ENCODE measurements around the gene SH3TC1.
A peak's percentile ranks its signal among the peaks of the same experiment; 100 is the strongest.

SH3TC1 gene

GRCh38 chr4:8217871-8218270 is 18.8 kb downstream of the SH3TC1 start:
- Histone ChIP-seq H2AFZ (ENCODE audit: low read depth, low read length) (no peak overlapping the region), H3K27ac (ENCODE audit: low read length) (no peak overlapping the region), H3K79me2 (ENCODE audit: low read length) (no peaks in the 10 kb centered on the region), H4K20me1 (ENCODE audit: insufficient read depth, low read length) (no peaks in the 10 kb centered on the region), H3K4me1 (ENCODE audit: low read length) (peaks cover 15% of the 10 kb centered on the region), H3K9me3 (ENCODE audit: insufficient read depth, low read length) (no peaks in the 10 kb centered on the region), H3K27me3 (ENCODE audit: low read depth, low read length) (no peaks in the 10 kb centered on the region), H3K4me2 (ENCODE audit: low read length) (no peak overlapping the region), H3K36me3 (replicated peaks; ENCODE audit: low read depth, low read length) (peaks cover 6% of the 10 kb centered on the region), H3K9ac (ENCODE audit: low read length) (no peak overlapping the region), H3K4me3 (ENCODE audit: low read length) (no peak overlapping the region)
- TF ChIP-seq CTCF (IDR thresholded peaks at IDR 0.05; ENCODE audit: low read depth, low read length) (no peak), EZH2phosphoT487 (IDR thresholded peaks at IDR 0.05; ENCODE audit: low read depth) (no peak)

GRCh38 chr4:8218371-8219031 is 19.4 kb downstream of the SH3TC1 start:
- Histone ChIP-seq H3K9me3 (ENCODE audit: insufficient read depth, low read length) (no peaks in the 10 kb centered on the region), H4K20me1 (ENCODE audit: insufficient read depth, low read length) (no peaks in the 10 kb centered on the region), H3K4me3 (ENCODE audit: low read length) (no peak overlapping the region), H3K4me2 (ENCODE audit: low read length) (no peak overlapping the region), H3K9ac (ENCODE audit: low read length) (no peak overlapping the region), H3K4me1 (ENCODE audit: low read length) (peaks cover 15% of the 10 kb centered on the region), H3K79me2 (ENCODE audit: low read length) (no peaks in the 10 kb centered on the region), H3K27me3 (ENCODE audit: low read depth, low read length) (no peaks in the 10 kb centered on the region), H3K36me3 (replicated peaks; ENCODE audit: low read depth, low read length) (peaks cover 10% of the 10 kb centered on the region), H3K27ac (ENCODE audit: low read length) (no peak overlapping the region), H2AFZ (ENCODE audit: low read depth, low read length) (no peak overlapping the region)
- TF ChIP-seq CTCF (IDR thresholded peaks at IDR 0.05; ENCODE audit: low read depth, low read length) = no peak
- TF ChIP-seq EZH2phosphoT487 (IDR thresholded peaks at IDR 0.05; ENCODE audit: low read depth) = no peak

GRCh38 chr4:8219236-8219635 is 20.1 kb downstream of the SH3TC1 start:
- H3K27ac ChIP-seq (ENCODE audit: low read length) = no peak overlapping the region
- peaks cover 15% of the 10 kb centered on the region for H3K4me1 ChIP-seq (ENCODE audit: low read length)
- no peak overlapping the region for H3K4me3 ChIP-seq (ENCODE audit: low read length)
- H3K9ac ChIP-seq (ENCODE audit: low read length) = no peak overlapping the region
- no peaks in the 10 kb centered on the region for H3K27me3 ChIP-seq (ENCODE audit: low read depth, low read length)
- TF ChIP-seq CTCF (IDR thresholded peaks at IDR 0.05; ENCODE audit: low read depth, low read length) = no peak
- no peak for TF ChIP-seq EZH2phosphoT487 (IDR thresholded peaks at IDR 0.05; ENCODE audit: low read depth)
- H3K79me2 ChIP-seq (ENCODE audit: low read length) = no peaks in the 10 kb centered on the region
- no peak overlapping the region for H2AFZ ChIP-seq (ENCODE audit: low read depth, low read length)
- H4K20me1 ChIP-seq (ENCODE audit: insufficient read depth, low read length) = no peaks in the 10 kb centered on the region
- H3K9me3 ChIP-seq (ENCODE audit: insufficient read depth, low read length) = no peaks in the 10 kb centered on the region
- H3K4me2 ChIP-seq (ENCODE audit: low read length) = no peak overlapping the region
- peaks cover 15% of the 10 kb centered on the region for H3K36me3 ChIP-seq (replicated peaks; ENCODE audit: low read depth, low read length)

- peaks cover 15% of the 10 kb centered on the region for H3K4me1 ChIP-seq (ENCODE audit: low read length)
- peaks cover 15% of the 10 kb centered on the region for H3K36me3 ChIP-seq (replicated peaks; ENCODE audit: low read depth, low read length)
- no peak overlapping the region for H3K4me3 ChIP-seq (ENCODE audit: low read length)
- no peaks in the 10 kb centered on the region for H3K9me3 ChIP-seq (ENCODE audit: insufficient read depth, low read length)
- no peaks in the 10 kb centered on the region for H3K79me2 ChIP-seq (ENCODE audit: low read length)
- H3K9ac ChIP-seq (ENCODE audit: low read length) = no peak overlapping the region
- H4K20me1 ChIP-seq (ENCODE audit: insufficient read depth, low read length) = no peaks in the 10 kb centered on the region
- no peak overlapping the region for H2AFZ ChIP-seq (ENCODE audit: low read depth, low read length)
- no peak overlapping the region; the same call in 1 of the 2 replicates for H3K27ac ChIP-seq (ENCODE audit: low read length)
- peak overlapping the region; percentile 29; the same call in 1 of the 2 replicates for H3K4me2 ChIP-seq (ENCODE audit: low read length)
- TF ChIP-seq EZH2phosphoT487 (IDR thresholded peaks at IDR 0.05; ENCODE audit: low read depth) (no peak), CTCF (IDR thresholded peaks at IDR 0.05; ENCODE audit: low read depth, low read length) (no peak)
- H3K27me3 ChIP-seq (ENCODE audit: low read depth, low read length) = no peaks in the 10 kb centered on the region
Measured at GRCh38 chr4:8220661-8221450, 21.8 kb downstream of the SH3TC1 start.
